Skin epidermis (tissue), 12 donors: ENCODE measurements around the gene SSRP1.
"Not testable (repeated sequence)": the region's sequence is repeated elsewhere in the genome, so short reads cannot be mapped to it uniquely, and the experiment has no call there.

Experiments used
- H3K27ac ChIP-seq, 21 experiments: fragments of 200-600 bp; sonication (generic) in 11 of 21; one replicate each; pipeline ENCODE4 v1.5.0; 2020; ENCODE audit warnings: mild to moderate bottlenecking in 3 of 21, inconsistent platforms in 2 of 21, moderate library complexity in 2 of 21
- H3K4me3 ChIP-seq, 7 experiments: fragments of 200-600 bp; sonication (generic) in 2 of 7; one replicate each; pipeline ENCODE4 v1.5.0; 2020; ENCODE audit warnings: inconsistent platforms in 2 of 7, mild to moderate bottlenecking in 2 of 7, moderate library complexity in 1 of 7

SSRP1 gene

GRCh38 chr11:57340039-57340615 is 4.4 kb upstream of the SSRP1 start:
- Histone ChIP-seq H3K27ac (no peak overlapping the region), H3K4me3 (no peak overlapping the region)

- Histone ChIP-seq H3K27ac (no peak overlapping the region), H3K4me3 (no peak overlapping the region)
These were observed 3.6 kb upstream of the SSRP1 start for GRCh38 chr11:57339328-57339727.

GRCh38 chr11:57338142-57338541 is 2.5 kb upstream of the SSRP1 start, which contains the start of gene P2RX3:
P2RX3 (plus strand) TSS chr11:57338352; CDS start chr11:57338551, 199 bp downstream.
- Histone ChIP-seq H3K27ac (no peak within 1 kb of the TSS), H3K4me3 (no peak within 1 kb of the TSS)

- H3K4me3 ChIP-seq: not testable (repeated sequence)
- peak overlapping the region in 5 of 21 experiments; percentile 84 to 94 (median 92) for H3K27ac ChIP-seq
These were observed 1.2 kb upstream of the SSRP1 start for GRCh38 chr11:57336856-57337255.

GRCh38 chr11:57336111-57336666 is 497 bp upstream of the SSRP1 start:
- Histone ChIP-seq H3K4me3 (peak overlapping the region; percentile 49 to 94 (median 81)), H3K27ac (peak overlapping the region; percentile 24 to 98 (median 93))

GRCh38 chr11:57335023-57335342 is 709 bp downstream of the SSRP1 start:
- Histone ChIP-seq H3K27ac (peak overlapping the region; percentile 28 to 98 (median 93)), H3K4me3 (peak overlapping the region; percentile 49 to 94 (median 81))

GRCh38 chr11:57332694-57333440 is 2.8 kb downstream of the SSRP1 start:
- no peak overlapping the region for H3K27ac ChIP-seq
- H3K4me3 ChIP-seq: no peak overlapping the region

- Histone ChIP-seq H3K4me3 (no peak overlapping the region), H3K27ac (no peak overlapping the region)
These were observed 4.0 kb downstream of the SSRP1 start for GRCh38 chr11:57331720-57332119.

- H3K4me3 ChIP-seq: no peak overlapping the region
- peak overlapping the region in 1 of 21 experiments; percentile 46 for H3K27ac ChIP-seq
These were observed 5.7 kb downstream of the SSRP1 start for GRCh38 chr11:57330029-57330428.

- Histone ChIP-seq H3K27ac (peak overlapping the region in 3 of 21 experiments; percentile 8 to 33 (median 11)), H3K4me3 (no peak overlapping the region)
These were observed 8.0 kb downstream of the SSRP1 start for GRCh38 chr11:57327721-57328120.

GRCh38 chr11:57325735-57326048 is 10.0 kb downstream of the SSRP1 start:
- peak overlapping the region; percentile 74 to 92 (median 82) for H3K4me3 ChIP-seq

GRCh38 chr11:57324886-57325734 is 10.6 kb downstream of the SSRP1 start, which contains the start of gene TNKS1BP1:
TNKS1BP1 (minus strand) TSS chr11:57324952; CDS start chr11:57321885, 3,067 bp downstream.
- Histone ChIP-seq H3K4me3 (peak within 1 kb of the TSS; percentile 74 to 92 (median 82)), H3K27ac (peak within 1 kb of the TSS; percentile 78 to 97 (median 92))

More at GRCh38 chr11:57325735-57326048, 10.0 kb downstream of the SSRP1 start:
- peak overlapping the region; percentile 68 to 97 (median 92) for H3K27ac ChIP-seq

GRCh38 chr11:57324154-57324885 is 11.4 kb downstream of the SSRP1 start:
- Histone ChIP-seq H3K4me3 (peak overlapping the region; percentile 74 to 92 (median 82)), H3K27ac (peak overlapping the region; percentile 78 to 97 (median 92))

GRCh38 chr11:57323855-57324153 is 11.9 kb downstream of the SSRP1 start:
- Histone ChIP-seq H3K27ac (peak overlapping the region; percentile 78 to 97 (median 92)), H3K4me3 (peak overlapping the region; percentile 74 to 92 (median 82))

GRCh38 chr11:57323167-57323854 is 12.4 kb downstream of the SSRP1 start:
- Histone ChIP-seq H3K4me3 (peak overlapping the region; percentile 74 to 92 (median 82)), H3K27ac (peak overlapping the region in 20 of 21 experiments; percentile 86 to 97 (median 92))

GRCh38 chr11:57322256-57323166 is 13.2 kb downstream of the SSRP1 start:
- Histone ChIP-seq H3K27ac (peak overlapping the region in 20 of 21 experiments; percentile 78 to 97 (median 92)), H3K4me3 (peak overlapping the region; percentile 74 to 92 (median 82))

GRCh38 chr11:57321388-57322255 is 14.1 kb downstream of the SSRP1 start:
- Histone ChIP-seq H3K4me3 (peak overlapping the region; percentile 22 to 92 (median 36)), H3K27ac (peak overlapping the region in 20 of 21 experiments; percentile 72 to 97 (median 91))
